ENCODE measurements around the gene CSPG4. TPM values are rescaled to one million over a fixed set of nuclear protein-coding genes. Genes with fewer than 3 reads are reported as not detected.

CSPG4 gene
- total RNA-seq, 1 experiment from 2014 or later: 2.0 TPM

DNA sequence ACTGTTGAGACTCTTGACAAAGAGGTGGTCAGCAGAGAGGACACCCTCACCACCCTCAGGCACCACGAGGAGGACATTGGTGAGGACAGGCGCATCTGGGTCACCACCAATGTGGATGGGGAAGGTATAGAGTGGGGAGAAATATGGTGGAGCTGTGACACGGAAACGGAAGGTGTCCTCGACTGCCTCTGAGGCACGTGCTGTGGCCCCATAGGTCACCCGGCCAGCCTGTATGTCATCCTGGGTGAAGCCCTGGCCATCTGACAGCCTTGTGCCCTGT, 24.4 kb downstream of the CSPG4 start:
- Mint-ChIP-seq H3K4me1 (peaks cover 5 to 15% of the 10 kb centered on the region in 2 experiments), H3K36me3 (ENCODE audit: insufficient read depth in 1 of 3, low read depth in 3 of 3) (peaks cover 3 to 4% (median 3%) of the 10 kb centered on the region in 3 experiments; a peak in 3 of 7 replicates), H3K27me3 (ENCODE audit: low read depth) (peaks cover 6% of the 10 kb centered on the region), H3K4me3 (no peak overlapping the region), H3K27ac (peak overlapping the region in 1 of 3 experiments; percentile 82; a peak in 1 of 7 replicates), H3K9me3 (no peaks in the 10 kb centered on the region; a peak in 1 of 5 replicates)
- H3K27me3 ChIP-seq (ENCODE audit: insufficient read depth, low read length): no peaks in the 10 kb centered on the region
- WGBS (ENCODE audit: extremely low coverage, insufficient read length, low lambda C conversion rate): no CpG with 5 or more reads among the region's 7 CpGs
- no peak overlapping the region for H4K5ac ChIP-seq (ENCODE audit: insufficient read length, low read depth, low read length)
- no peaks in the 10 kb centered on the region for H3K9me3 ChIP-seq (ENCODE audit: control insufficient read depth, low read depth, low read length)
- no peak overlapping the region for H3K14ac ChIP-seq (ENCODE audit: insufficient read depth, low read length)
- no peak overlapping the region for H3K4me2 ChIP-seq (ENCODE audit: insufficient read depth, insufficient read length, low read length)
- no peaks in the 10 kb centered on the region for H3K4me1 ChIP-seq (ENCODE audit: insufficient read depth, low read length)
- H3K23ac ChIP-seq (ENCODE audit: insufficient read length, low read depth, low read length): no peak overlapping the region
- H3K56ac ChIP-seq (ENCODE audit: insufficient read length, low read depth, low read length): no peak overlapping the region
- no peak overlapping the region for H2BK120ac ChIP-seq (ENCODE audit: low read depth, low read length, poor library complexity, severe bottlenecking)
- H3K79me1 ChIP-seq (ENCODE audit: insufficient read depth, low read depth, low read length, poor library complexity, severe bottlenecking): no peaks in the 10 kb centered on the region
- no peak overlapping the region for H3K18ac ChIP-seq (ENCODE audit: insufficient read length, low read depth, low read length)
- no peak overlapping the region for H3K9ac ChIP-seq (ENCODE audit: extremely low read depth, insufficient read length, low read length)
- H3K27ac ChIP-seq (ENCODE audit: insufficient read length, low read depth, low read length): no peak overlapping the region
- H3T11ph ChIP-seq (ENCODE audit: low read length): no peak overlapping the region
- no peak for DNase-seq
- H2AFZ ChIP-seq (ENCODE audit: low read length): no peak overlapping the region
- no peak overlapping the region for H2AK5ac ChIP-seq (ENCODE audit: insufficient read length, low read length)
- no peak overlapping the region for H2BK20ac ChIP-seq (ENCODE audit: low read depth, low read length, poor library complexity, severe bottlenecking)
- TF ChIP-seq, protein P1, sequence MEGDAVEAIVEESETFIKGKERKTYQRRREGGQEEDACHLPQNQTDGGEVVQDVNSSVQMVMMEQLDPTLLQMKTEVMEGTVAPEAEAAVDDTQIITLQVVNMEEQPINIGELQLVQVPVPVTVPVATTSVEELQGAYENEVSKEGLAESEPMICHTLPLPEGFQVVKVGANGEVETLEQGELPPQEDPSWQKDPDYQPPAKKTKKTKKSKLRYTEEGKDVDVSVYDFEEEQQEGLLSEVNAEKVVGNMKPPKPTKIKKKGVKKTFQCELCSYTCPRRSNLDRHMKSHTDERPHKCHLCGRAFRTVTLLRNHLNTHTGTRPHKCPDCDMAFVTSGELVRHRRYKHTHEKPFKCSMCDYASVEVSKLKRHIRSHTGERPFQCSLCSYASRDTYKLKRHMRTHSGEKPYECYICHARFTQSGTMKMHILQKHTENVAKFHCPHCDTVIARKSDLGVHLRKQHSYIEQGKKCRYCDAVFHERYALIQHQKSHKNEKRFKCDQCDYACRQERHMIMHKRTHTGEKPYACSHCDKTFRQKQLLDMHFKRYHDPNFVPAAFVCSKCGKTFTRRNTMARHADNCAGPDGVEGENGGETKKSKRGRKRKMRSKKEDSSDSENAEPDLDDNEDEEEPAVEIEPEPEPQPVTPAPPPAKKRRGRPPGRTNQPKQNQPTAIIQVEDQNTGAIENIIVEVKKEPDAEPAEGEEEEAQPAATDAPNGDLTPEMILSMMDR (conservative IDR thresholded peaks at IDR 0.05): no peak
- H3K23me2 ChIP-seq (ENCODE audit: insufficient read length, low read depth, low read length, poor library complexity, severe bottlenecking): no peaks in the 10 kb centered on the region
- H3K4ac ChIP-seq (ENCODE audit: low read depth, low read length): no peak overlapping the region
- H2BK15ac ChIP-seq (ENCODE audit: low read depth, low read length): no peak overlapping the region
- H4K91ac ChIP-seq (ENCODE audit: insufficient read length, low read depth, low read length): no peak overlapping the region
- no peak overlapping the region for H4K8ac ChIP-seq (replicated peaks; ENCODE audit: insufficient read length, low read depth, low read length)
- H2BK5ac ChIP-seq (ENCODE audit: insufficient read length, low read length): no peak overlapping the region
- H4K20me1 ChIP-seq (ENCODE audit: control insufficient read depth, insufficient read depth, insufficient read length): no peaks in the 10 kb centered on the region
- H2BK12ac ChIP-seq (ENCODE audit: insufficient read length, low read depth, low read length): no peak overlapping the region
- no peaks in the 10 kb centered on the region for H3K79me2 ChIP-seq (ENCODE audit: insufficient read depth, low read length)

All from H9 (cell line).